Measurements from ENCODE around the gene ERG.

Gene ERG

GRCh38 chr21:38433471-38433870 lies 64.8 kb downstream of the ERG start:
- DNase-seq (ENCODE audit: low read depth): no peak

GRCh38 chr21:38430401-38430984 lies 67.8 kb downstream of the ERG start:
- no peak for DNase-seq (ENCODE audit: low read depth)

- DNase-seq (ENCODE audit: low read depth): no peak
Observed at GRCh38 chr21:38429011-38429410, 69.3 kb downstream of the ERG start.

- DNase-seq (ENCODE audit: low read depth): no peak
Observed at GRCh38 chr21:38428211-38428610, 70.1 kb downstream of the ERG start.

- DNase-seq (ENCODE audit: low read depth): no peak
Observed at GRCh38 chr21:38424305-38425019, 73.8 kb downstream of the ERG start.

GRCh38 chr21:38422082-38422481 lies 76.2 kb downstream of the ERG start:
- no peak for DNase-seq (ENCODE audit: low read depth)

- no peak for DNase-seq (ENCODE audit: low read depth)
Observed at GRCh38 chr21:38420140-38420539, 78.1 kb downstream of the ERG start.

GRCh38 chr21:38417726-38418125 lies 80.6 kb downstream of the ERG start:
- DNase-seq (ENCODE audit: low read depth): no peak

- no peak for DNase-seq (ENCODE audit: low read depth)
Observed at GRCh38 chr21:38416791-38417190, 81.5 kb downstream of the ERG start.

- no peak for DNase-seq (ENCODE audit: low read depth)
Observed at GRCh38 chr21:38413958-38414548, 84.2 kb downstream of the ERG start.

GRCh38 chr21:38410466-38410865 lies 87.8 kb downstream of the ERG start:
- no peak for DNase-seq (ENCODE audit: low read depth)

GRCh38 chr21:38409907-38410306 lies 88.4 kb downstream of the ERG start:
- no peak for DNase-seq (ENCODE audit: low read depth)

GRCh38 chr21:38404177-38404576 lies 94.1 kb downstream of the ERG start:
- DNase-seq (ENCODE audit: low read depth): no peak

GRCh38 chr21:38402795-38403194 lies 95.5 kb downstream of the ERG start:
- no peak for DNase-seq (ENCODE audit: low read depth)

GRCh38 chr21:38402291-38402690 lies 96.0 kb downstream of the ERG start:
- no peak for DNase-seq (ENCODE audit: low read depth)

- no peak for DNase-seq (ENCODE audit: low read depth)
Observed at GRCh38 chr21:38401191-38401926, 96.9 kb downstream of the ERG start.

GRCh38 chr21:38400195-38400919 lies 97.9 kb downstream of the ERG start:
- no peak for DNase-seq (ENCODE audit: low read depth)

GRCh38 chr21:38399103-38399502 lies 99.2 kb downstream of the ERG start:
- DNase-seq (ENCODE audit: low read depth): no peak

GRCh38 chr21:38396325-38396724 lies 102.0 kb downstream of the ERG start:
- DNase-seq (ENCODE audit: low read depth): no peak

- DNase-seq (ENCODE audit: low read depth): no peak
Observed at GRCh38 chr21:38395581-38395980, 102.7 kb downstream of the ERG start.

- no peak for DNase-seq (ENCODE audit: low read depth)
Observed at GRCh38 chr21:38392661-38393060, 105.6 kb downstream of the ERG start.

- no peak for DNase-seq (ENCODE audit: low read depth)
Observed at GRCh38 chr21:38389896-38390295, 108.4 kb downstream of the ERG start.

Data from HS-5 (cell line).